ENCODE measurements around the gene ZNF582.
A peak's percentile ranks its signal among the peaks of the same experiment; 100 is the strongest.
"Not testable (repeated sequence)": the region's sequence is repeated elsewhere in the genome, so short reads cannot be mapped to it uniquely, and the experiment has no call there.

Gene ZNF582

GRCh38 chr19:56350416-56351045, 42.8 kb downstream of the ZNF582 start:
- DNase-seq = peak; percentile 74 to 80 (median 76)

GRCh38 chr19:56348289-56348877, 45.0 kb downstream of the ZNF582 start:
- DNase-seq = peak; percentile 18 to 47 (median 31)

DNA sequence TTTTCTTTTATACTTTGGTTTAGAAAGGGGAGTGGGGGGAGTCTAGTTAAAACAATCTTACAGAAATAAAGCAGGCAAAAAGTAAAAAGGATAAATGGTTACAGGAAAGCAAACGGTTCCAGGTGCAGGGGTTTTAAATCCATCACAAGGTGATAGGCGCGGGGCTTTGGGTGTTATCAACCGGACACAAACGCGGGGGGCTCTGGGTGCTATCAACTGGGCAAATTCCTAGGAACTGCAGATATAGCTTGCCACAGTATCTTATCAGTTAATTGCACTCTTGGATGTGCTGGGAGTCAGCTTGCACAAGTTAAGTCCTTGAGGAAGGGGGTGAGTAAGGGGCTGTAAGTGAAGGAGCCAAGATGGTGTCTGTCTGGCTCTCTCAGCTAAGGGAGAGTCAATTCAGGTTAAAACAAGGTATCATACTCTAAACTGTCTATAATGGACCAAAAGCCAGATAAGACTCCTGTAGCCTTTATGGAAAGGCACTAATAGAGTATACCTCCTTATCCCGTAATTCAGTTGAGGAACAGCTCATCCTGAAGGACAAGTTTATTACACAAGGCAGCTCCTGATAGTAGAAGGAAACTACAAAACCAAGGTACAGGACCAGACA, 46.1 kb downstream of the ZNF582 start:
- no peak for DNase-seq

- no peak for DNase-seq
Measured at GRCh38 chr19:56341948-56342347, 51.4 kb downstream of the ZNF582 start.

DNA sequence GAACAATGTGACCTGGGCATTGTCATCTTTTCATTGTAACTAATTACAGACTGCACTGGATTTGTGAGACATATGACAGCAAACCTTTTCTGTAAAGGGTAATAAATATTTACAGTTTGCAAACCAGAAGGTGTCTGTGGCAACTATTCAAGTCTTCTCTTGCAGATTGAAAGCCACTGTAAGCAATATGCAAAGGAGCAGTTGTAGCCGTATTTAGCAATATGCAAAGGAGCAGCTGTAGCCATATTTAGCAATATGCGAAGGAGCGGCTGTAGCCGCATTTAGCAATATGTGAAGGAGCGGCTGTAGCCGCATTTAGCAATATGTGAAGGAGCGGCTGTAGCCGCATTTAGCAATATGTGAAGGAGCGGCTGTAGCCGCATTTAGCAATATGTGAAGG, 54.3 kb downstream of the ZNF582 start:
- DNase-seq = not testable (repeated sequence)

DNA sequence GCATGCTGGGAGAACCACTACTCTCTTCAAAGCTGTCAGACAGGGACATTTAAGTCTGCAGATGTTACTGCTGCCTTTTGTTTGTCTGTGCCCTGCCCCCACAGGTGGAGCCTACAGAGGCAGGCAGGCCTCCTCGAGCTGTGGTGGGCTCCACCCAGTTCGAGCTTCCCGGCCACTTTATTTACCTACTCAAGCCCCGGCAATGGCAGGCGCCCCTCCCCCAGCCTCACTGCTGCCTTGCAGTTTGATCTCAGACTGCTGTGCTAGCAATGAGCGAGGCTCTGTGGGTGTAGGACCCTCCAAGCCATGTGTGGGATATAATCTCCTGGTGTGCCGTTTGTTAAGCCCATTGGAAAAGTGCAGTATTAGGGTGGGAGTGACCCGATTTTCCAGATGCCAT, 56.3 kb downstream of the ZNF582 start:
- DNase-seq = not testable (repeated sequence)

GRCh38 chr19:56335371-56335770, 58.0 kb downstream of the ZNF582 start:
- not testable (repeated sequence) for DNase-seq

DNA sequence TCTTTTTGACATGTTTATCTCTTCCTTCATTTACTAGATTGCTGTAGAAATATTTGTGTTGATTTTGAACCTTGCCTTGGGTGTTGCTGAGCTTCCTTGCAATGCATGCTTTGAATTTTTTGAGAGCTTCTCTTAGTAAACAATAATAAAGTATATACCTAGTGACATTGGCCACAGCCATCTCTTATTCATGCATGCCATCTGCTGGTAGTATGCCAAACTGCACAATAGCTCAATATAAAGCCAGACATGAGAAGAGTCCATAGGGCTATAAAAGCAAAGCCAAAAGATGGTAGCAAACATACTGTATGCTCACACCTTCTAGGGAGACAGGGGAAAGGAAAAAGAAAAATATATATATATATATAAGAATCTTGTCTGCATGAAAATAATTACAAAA, 59.8 kb downstream of the ZNF582 start:
- peak; percentile 79 to 86 (median 83) for DNase-seq
